HuH-7 (cell line): ENCODE results near the gene COMMD7.
A peak's percentile ranks its signal among the peaks of the same experiment; 100 is the strongest.
"Not testable (repeated sequence)": the region's sequence is repeated elsewhere in the genome, so short reads cannot be mapped to it uniquely, and the experiment has no call there.

Experiments used
- DNase-seq: peaks from one replicate; pipeline ENCODE4 v3.0.0; 2011; ENCODE audit warnings: low spot score

The COMMD7 gene

GRCh38 chr20:32728435-32728834 is 14.8 kb downstream of the COMMD7 start:
- DNase-seq = not testable (repeated sequence)

GRCh38 chr20:32727683-32728082 is 15.6 kb downstream of the COMMD7 start:
- DNase-seq = no peak

GRCh38 chr20:32718749-32719348 is 24.4 kb downstream of the COMMD7 start:
- no peak for DNase-seq

- no peak for DNase-seq
Measured at GRCh38 chr20:32711346-32711745, 31.9 kb downstream of the COMMD7 start.

- DNase-seq = peak; percentile 57
Measured at GRCh38 chr20:32709632-32710121, 33.6 kb downstream of the COMMD7 start.

GRCh38 chr20:32709029-32709631 is 34.1 kb downstream of the COMMD7 start:
- not testable (repeated sequence) for DNase-seq

- no peak for DNase-seq
Measured at GRCh38 chr20:32707691-32708581, 35.3 kb downstream of the COMMD7 start.

GRCh38 chr20:32706486-32706885 is 36.8 kb downstream of the COMMD7 start:
- DNase-seq = no peak

GRCh38 chr20:32702706-32703425 is 40.4 kb downstream of the COMMD7 start:
- no peak for DNase-seq

GRCh38 chr20:32697608-32698007 is 45.7 kb downstream of the COMMD7 start:
- DNase-seq = no peak

- DNase-seq = no peak
Measured at GRCh38 chr20:32695089-32695488, 48.2 kb downstream of the COMMD7 start.

- not testable (repeated sequence) for DNase-seq
Measured at GRCh38 chr20:32688966-32689365, 54.3 kb downstream of the COMMD7 start.

GRCh38 chr20:32687180-32687532 is 56.1 kb downstream of the COMMD7 start:
- DNase-seq = no peak

GRCh38 chr20:32686530-32687179 is 56.6 kb downstream of the COMMD7 start:
- no peak for DNase-seq

GRCh38 chr20:32685541-32686529 is 57.4 kb downstream of the COMMD7 start:
- DNase-seq = peak; percentile 62

- DNase-seq = no peak
Measured at GRCh38 chr20:32682508-32682987, 60.7 kb downstream of the COMMD7 start.

GRCh38 chr20:32681175-32682084 is 61.8 kb downstream of the COMMD7 start:
- DNase-seq = no peak

- no peak for DNase-seq
Measured at GRCh38 chr20:32680544-32681174, 62.6 kb downstream of the COMMD7 start.

GRCh38 chr20:32678948-32679347 is 64.3 kb downstream of the COMMD7 start:
- no peak for DNase-seq
